GM12801 (cell line): ENCODE results near the gene CSE1L.

Experiments used
- TF ChIP-seq, protein P1 (sequence below): IDR thresholded peaks from one replicate; pipeline ENCODE4 v1.5.1; 2011; ENCODE audit warnings: control low read depth; ENCODE audit not compliant: insufficient read length; ENCODE audit errors: extremely low read depth

The CSE1L gene

GRCh38 chr20:49104365-49104648, 58.2 kb downstream of the CSE1L start:
- TF ChIP-seq, protein P1, sequence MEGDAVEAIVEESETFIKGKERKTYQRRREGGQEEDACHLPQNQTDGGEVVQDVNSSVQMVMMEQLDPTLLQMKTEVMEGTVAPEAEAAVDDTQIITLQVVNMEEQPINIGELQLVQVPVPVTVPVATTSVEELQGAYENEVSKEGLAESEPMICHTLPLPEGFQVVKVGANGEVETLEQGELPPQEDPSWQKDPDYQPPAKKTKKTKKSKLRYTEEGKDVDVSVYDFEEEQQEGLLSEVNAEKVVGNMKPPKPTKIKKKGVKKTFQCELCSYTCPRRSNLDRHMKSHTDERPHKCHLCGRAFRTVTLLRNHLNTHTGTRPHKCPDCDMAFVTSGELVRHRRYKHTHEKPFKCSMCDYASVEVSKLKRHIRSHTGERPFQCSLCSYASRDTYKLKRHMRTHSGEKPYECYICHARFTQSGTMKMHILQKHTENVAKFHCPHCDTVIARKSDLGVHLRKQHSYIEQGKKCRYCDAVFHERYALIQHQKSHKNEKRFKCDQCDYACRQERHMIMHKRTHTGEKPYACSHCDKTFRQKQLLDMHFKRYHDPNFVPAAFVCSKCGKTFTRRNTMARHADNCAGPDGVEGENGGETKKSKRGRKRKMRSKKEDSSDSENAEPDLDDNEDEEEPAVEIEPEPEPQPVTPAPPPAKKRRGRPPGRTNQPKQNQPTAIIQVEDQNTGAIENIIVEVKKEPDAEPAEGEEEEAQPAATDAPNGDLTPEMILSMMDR: no peak

- TF ChIP-seq, protein P1: no peak
Observed at GRCh38 chr20:49106328-49106727, 60.2 kb downstream of the CSE1L start.

DNA sequence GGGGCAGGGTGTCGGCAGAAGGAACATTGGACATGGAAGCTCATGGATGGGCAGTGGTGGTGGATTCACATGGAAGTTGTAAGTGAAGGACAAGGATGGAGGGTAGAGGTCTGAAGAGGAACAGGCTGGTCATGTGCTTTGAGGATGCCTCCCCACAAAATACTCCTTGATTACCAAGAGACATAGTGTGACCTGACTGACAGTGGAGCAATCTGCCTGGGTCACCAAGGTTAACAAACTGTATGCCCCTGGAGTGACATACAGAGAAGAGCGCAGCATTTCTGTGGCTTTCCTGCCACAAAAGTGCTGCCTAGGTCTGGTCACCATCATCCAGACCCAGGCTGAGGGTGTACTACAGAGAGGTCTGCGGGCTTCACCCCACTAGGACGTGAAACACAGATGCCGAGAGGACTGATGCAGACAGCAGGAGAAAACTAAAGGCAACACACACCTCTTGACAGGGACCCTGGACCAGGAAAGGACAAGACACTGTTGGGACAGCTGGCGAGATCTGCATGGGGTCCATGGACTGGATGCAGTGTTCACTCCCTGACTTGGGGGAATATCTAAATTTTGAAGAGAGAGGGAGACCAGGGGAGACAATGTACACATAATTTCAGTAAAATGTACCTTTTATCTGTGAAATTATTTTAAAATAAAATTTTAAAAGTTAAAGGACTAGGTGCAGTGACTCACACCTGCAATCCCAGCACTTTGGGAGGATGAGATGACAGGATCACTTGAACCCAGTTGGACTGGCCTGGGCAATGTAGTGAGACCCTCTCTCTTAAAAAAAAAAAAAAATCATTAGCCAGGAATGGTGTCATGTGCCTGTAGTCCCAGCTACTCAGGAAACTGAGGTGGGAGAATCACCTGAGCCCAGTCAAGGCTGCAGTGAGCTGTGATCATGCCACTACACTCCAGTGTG, 64.9 kb downstream of the CSE1L start:
- TF ChIP-seq, protein P1: no peak

- TF ChIP-seq, protein P1: no peak
Observed at GRCh38 chr20:49112596-49113274, 66.6 kb downstream of the CSE1L start.

- TF ChIP-seq, protein P1: no peak
Observed at GRCh38 chr20:49115564-49115963, 69.5 kb downstream of the CSE1L start.

- TF ChIP-seq, protein P1: no peak
Observed at GRCh38 chr20:49118307-49118706, 72.2 kb downstream of the CSE1L start.

- TF ChIP-seq, protein P1: no peak
Observed at GRCh38 chr20:49119988-49120387, 73.9 kb downstream of the CSE1L start.
